ENCODE data around the gene COL4A2.

Gene COL4A2

GRCh38 chr13:110462091-110462490 lies 155.0 kb downstream of the COL4A2 start:
- in situ Hi-C loops (cut with HindIII; ENCODE audit: low pct_ligation_motif_present, low sequenced_read_pairs), result no loop called here
- H3K27ac ChIP-seq, result no peak overlapping the region
- no peak for TF ChIP-seq CTCF (IDR thresholded peaks at IDR 0.05; ENCODE audit: low read depth, low read length, missing control alignments)
- peaks cover 96% of the 10 kb centered on the region for H3K36me3 ChIP-seq (replicated peaks)
- no peak for DNase-seq
- H3K4me3 ChIP-seq (ENCODE audit: low read depth, low read length), result no peak overlapping the region
- no peaks in the 10 kb centered on the region for H3K27me3 ChIP-seq (replicated peaks)

DNA sequence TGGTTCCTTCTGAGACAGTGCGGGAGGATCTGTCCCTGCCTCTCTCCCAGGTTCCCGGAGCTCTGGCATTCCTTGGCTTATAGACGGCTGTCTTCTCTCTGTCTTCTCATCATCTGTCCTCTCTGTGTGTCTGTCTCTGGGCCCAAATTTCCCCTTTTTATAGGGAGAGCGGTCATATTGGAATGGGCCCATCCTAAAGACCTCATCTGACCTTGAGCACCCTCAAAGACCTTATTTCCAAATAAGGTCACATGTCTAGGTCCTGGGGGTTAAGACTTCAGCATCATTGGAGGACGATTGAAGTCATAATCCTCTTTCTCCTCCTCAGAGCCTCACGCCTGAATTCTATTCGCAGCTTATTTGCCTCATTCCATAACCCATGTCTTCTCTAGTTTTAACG lies 156.1 kb downstream of the COL4A2 start:
- Histone ChIP-seq H3K27ac (no peak overlapping the region), H3K27me3 (replicated peaks) (no peaks in the 10 kb centered on the region), H3K36me3 (replicated peaks) (peaks cover 97% of the 10 kb centered on the region), H3K4me3 (ENCODE audit: low read depth, low read length) (no peak overlapping the region)
- no peak for DNase-seq
- TF ChIP-seq CTCF (IDR thresholded peaks at IDR 0.05; ENCODE audit: low read depth, low read length, missing control alignments), result no peak
- in situ Hi-C loops (cut with HindIII; ENCODE audit: low pct_ligation_motif_present, low sequenced_read_pairs), result no loop called here

- TF ChIP-seq CTCF (IDR thresholded peaks at IDR 0.05; ENCODE audit: low read depth, low read length, missing control alignments), result no peak
- DNase-seq, result no peak
- Histone ChIP-seq H3K4me3 (ENCODE audit: low read depth, low read length) (no peak overlapping the region), H3K27me3 (replicated peaks) (no peaks in the 10 kb centered on the region), H3K27ac (no peak overlapping the region), H3K36me3 (replicated peaks) (peaks cover 97% of the 10 kb centered on the region)
- in situ Hi-C loops (cut with HindIII; ENCODE audit: low pct_ligation_motif_present, low sequenced_read_pairs), result no loop called here
These were observed 156.9 kb downstream of the COL4A2 start for GRCh38 chr13:110463871-110464510.

GRCh38 chr13:110464556-110465333 lies 157.7 kb downstream of the COL4A2 start:
- Histone ChIP-seq H3K36me3 (replicated peaks) (peaks cover 98% of the 10 kb centered on the region), H3K27ac (no peak overlapping the region), H3K4me3 (ENCODE audit: low read depth, low read length) (no peak overlapping the region), H3K27me3 (replicated peaks) (no peaks in the 10 kb centered on the region)
- in situ Hi-C loops (cut with HindIII; ENCODE audit: low pct_ligation_motif_present, low sequenced_read_pairs), result no loop called here
- DNase-seq, result no peak
- TF ChIP-seq CTCF (IDR thresholded peaks at IDR 0.05; ENCODE audit: low read depth, low read length, missing control alignments), result no peak

GRCh38 chr13:110465696-110466095 lies 158.6 kb downstream of the COL4A2 start:
- H3K4me3 ChIP-seq (ENCODE audit: low read depth, low read length), result no peak overlapping the region
- no peaks in the 10 kb centered on the region for H3K27me3 ChIP-seq (replicated peaks)
- peaks cover 98% of the 10 kb centered on the region for H3K36me3 ChIP-seq (replicated peaks)
- TF ChIP-seq CTCF (IDR thresholded peaks at IDR 0.05; ENCODE audit: low read depth, low read length, missing control alignments), result no peak
- in situ Hi-C loops (cut with HindIII; ENCODE audit: low pct_ligation_motif_present, low sequenced_read_pairs), result no loop called here
- H3K27ac ChIP-seq, result no peak overlapping the region
- no peak for DNase-seq
